A549 treated with CpdA at 1 μM for 4 hours (cell line): ENCODE results near the gene CD200R1L. TPM values are rescaled to one million over a fixed set of nuclear protein-coding genes. Genes with fewer than 3 reads are reported as not detected.

Experiments used
- total RNA-seq: library from RNA; stranded (reverse); fragments of 200-300 nt; extraction: Qiagen RNA extraction; gene quantifications from 5 replicates; pipeline ENCODE4 v1.2.3, GENCODE V29; 2022; ENCODE audit warnings: low read depth

Gene CD200R1L
- not detected in 5 replicates for total RNA-seq

GRCh38 chr3:112846764-112847163, at the start of gene CD200R1L:
CD200R1L (minus strand) TSS chr3:112846864; CDS start chr3:112829367, 17,497 bp downstream.

Other genes starting within 250 kb of the CD200R1L start
- gene CCDC80, start 205.7 kb downstream of the CD200R1L start, total RNA-seq, result 30.3 to 64.6 TPM (median 50.7 TPM) in 5 replicates
- gene CD200R1, start 128.2 kb upstream of the CD200R1L start, total RNA-seq, result 0.05 to 0.22 TPM (median 0.11 TPM) in 4 of 5 replicates, not detected in the other
- gene GTPBP8, start 144.1 kb upstream of the CD200R1L start, total RNA-seq, result 13.5 to 16.4 TPM (median 15.5 TPM) in 5 replicates